Kidney capillary endothelial cell (primary cell): ENCODE results near the gene HIVEP3.

Experiments used
- DNase-seq: peaks from one replicate; pipeline ENCODE4 v3.0.0-alpha.2; 2018; ENCODE audit warnings: low spot score

Gene HIVEP3

GRCh38 chr1:41547781-41548560 lies 370.8 kb downstream of the HIVEP3 start:
- DNase-seq: no peak

- DNase-seq: no peak
Measured at GRCh38 chr1:41547336-41547735, 371.4 kb downstream of the HIVEP3 start.

- no peak for DNase-seq
Measured at GRCh38 chr1:41546833-41547135, 371.9 kb downstream of the HIVEP3 start.

GRCh38 chr1:41545996-41546832 lies 372.5 kb downstream of the HIVEP3 start:
- DNase-seq: no peak

GRCh38 chr1:41542196-41542930 lies 376.4 kb downstream of the HIVEP3 start:
- no peak for DNase-seq

- DNase-seq: no peak
Measured at GRCh38 chr1:41541592-41541952, 377.1 kb downstream of the HIVEP3 start.

- peak; percentile 22 for DNase-seq
Measured at GRCh38 chr1:41540886-41541591, 377.7 kb downstream of the HIVEP3 start.

- no peak for DNase-seq
Measured at GRCh38 chr1:41539999-41540398, 378.7 kb downstream of the HIVEP3 start.

- no peak for DNase-seq
Measured at GRCh38 chr1:41539418-41539805, 379.3 kb downstream of the HIVEP3 start.

GRCh38 chr1:41538741-41539417 lies 379.8 kb downstream of the HIVEP3 start:
- DNase-seq: no peak

GRCh38 chr1:41537788-41538351 lies 380.9 kb downstream of the HIVEP3 start:
- DNase-seq: peak; percentile 56

GRCh38 chr1:41537251-41537650 lies 381.5 kb downstream of the HIVEP3 start:
- DNase-seq: no peak

- no peak for DNase-seq
Measured at GRCh38 chr1:41536361-41536802, 382.3 kb downstream of the HIVEP3 start.

GRCh38 chr1:41535716-41536115 lies 383.0 kb downstream of the HIVEP3 start:
- DNase-seq: no peak

GRCh38 chr1:41535276-41535675 lies 383.4 kb downstream of the HIVEP3 start:
- no peak for DNase-seq

GRCh38 chr1:41534181-41535076 lies 384.3 kb downstream of the HIVEP3 start:
- DNase-seq: no peak

GRCh38 chr1:41533731-41534080 lies 385.0 kb downstream of the HIVEP3 start:
- no peak for DNase-seq

- DNase-seq: no peak
Measured at GRCh38 chr1:41533016-41533730, 385.5 kb downstream of the HIVEP3 start.

GRCh38 chr1:41532206-41532975 lies 386.3 kb downstream of the HIVEP3 start:
- no peak for DNase-seq
